OCI-LY1 (cell line): ENCODE results near the gene FOXN1.

Experiments
- EZH2 ChIP-seq: fragments of 200-600 bp; sonication (generic), shearing (Covaris generic); IDR thresholded peaks from 2 replicates; pipeline ENCODE4 v1.8.0; 2017; ENCODE audit warnings: borderline replicate concordance, mixed run types, mild to moderate bottlenecking, antibody characterized with exemption, low read length, moderate library complexity, mixed read lengths
- TF ChIP-seq, protein P1 (sequence below): fragments of 200-600 bp; sonication (generic), shearing (Covaris generic); IDR thresholded peaks from 2 replicates; pipeline ENCODE4 v1.5.1; 2017; ENCODE audit warnings: mild to moderate bottlenecking, antibody characterized with exemption, low read length, moderate library complexity, mixed read lengths

DNA sequence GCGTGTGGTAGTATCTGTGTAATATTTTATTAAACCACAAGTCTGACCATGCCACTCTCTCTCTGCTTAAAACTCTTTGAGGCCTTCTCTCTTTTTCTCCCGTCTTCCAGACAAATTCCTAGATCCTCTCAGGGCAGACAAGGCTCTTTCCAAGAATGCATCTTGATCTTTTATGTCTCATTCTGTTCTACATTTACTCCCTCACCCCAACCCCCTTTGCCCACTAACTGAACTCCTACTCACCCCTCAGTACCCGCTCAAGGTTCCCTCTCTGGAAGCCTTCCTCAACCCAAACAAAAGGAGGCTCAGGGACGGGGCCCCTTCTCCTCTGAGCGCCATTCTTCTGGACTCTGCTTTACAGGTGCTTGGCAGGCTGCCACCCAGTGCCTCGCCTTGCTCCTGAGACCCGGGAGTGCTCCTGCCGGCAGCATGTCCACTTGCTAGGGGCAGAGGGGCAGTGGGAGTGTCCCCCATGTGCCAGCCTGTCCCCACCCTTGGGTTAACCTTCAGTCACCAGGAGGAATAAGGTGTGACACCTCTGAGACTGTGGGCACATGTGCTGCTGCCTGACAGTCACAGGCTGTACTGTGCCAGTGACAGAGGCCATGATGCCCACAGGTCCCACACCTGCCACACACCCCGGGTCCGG lies 23.5 kb upstream of the FOXN1 start:
- TF ChIP-seq, protein P1, sequence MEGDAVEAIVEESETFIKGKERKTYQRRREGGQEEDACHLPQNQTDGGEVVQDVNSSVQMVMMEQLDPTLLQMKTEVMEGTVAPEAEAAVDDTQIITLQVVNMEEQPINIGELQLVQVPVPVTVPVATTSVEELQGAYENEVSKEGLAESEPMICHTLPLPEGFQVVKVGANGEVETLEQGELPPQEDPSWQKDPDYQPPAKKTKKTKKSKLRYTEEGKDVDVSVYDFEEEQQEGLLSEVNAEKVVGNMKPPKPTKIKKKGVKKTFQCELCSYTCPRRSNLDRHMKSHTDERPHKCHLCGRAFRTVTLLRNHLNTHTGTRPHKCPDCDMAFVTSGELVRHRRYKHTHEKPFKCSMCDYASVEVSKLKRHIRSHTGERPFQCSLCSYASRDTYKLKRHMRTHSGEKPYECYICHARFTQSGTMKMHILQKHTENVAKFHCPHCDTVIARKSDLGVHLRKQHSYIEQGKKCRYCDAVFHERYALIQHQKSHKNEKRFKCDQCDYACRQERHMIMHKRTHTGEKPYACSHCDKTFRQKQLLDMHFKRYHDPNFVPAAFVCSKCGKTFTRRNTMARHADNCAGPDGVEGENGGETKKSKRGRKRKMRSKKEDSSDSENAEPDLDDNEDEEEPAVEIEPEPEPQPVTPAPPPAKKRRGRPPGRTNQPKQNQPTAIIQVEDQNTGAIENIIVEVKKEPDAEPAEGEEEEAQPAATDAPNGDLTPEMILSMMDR, result no peak
- no peak for TF ChIP-seq EZH2
